Tibial nerve (tissue), 4 donors: ENCODE results near the gene PARP9. TPM values are rescaled to one million over a fixed set of nuclear protein-coding genes. Genes with fewer than 3 reads are reported as not detected.
"Not testable (repeated sequence)": the region's sequence is repeated elsewhere in the genome, so short reads cannot be mapped to it uniquely, and the experiment has no call there.

Source experiments
- DNase-seq, 2 donors: peaks; one replicate each; pipeline ENCODE4 v3.0.0-alpha.2; 2019; ENCODE audit warnings: low spot score in 2 of 2
- H3K27ac ChIP-seq, 4 donors: fragments of 200-600 bp; sonication (generic) in 3 of 4; one replicate each; pipeline ENCODE4 v1.5.1; 2017 to 2019; ENCODE audit warnings: mild to moderate bottlenecking in 1 of 4
- H3K27me3 ChIP-seq, 2 donors: fragments of 200-600 bp; sonication (generic) in 1 of 2; one replicate each; pipeline versions ENCODE4 v1.5.1 to v1.6.0; 2017 to 2019
- H3K36me3 ChIP-seq, 3 donors: fragments of 200-600 bp; sonication (generic); one replicate each; pipeline ENCODE4 v1.5.1; 2018 to 2019
- H3K4me1 ChIP-seq, 4 donors: fragments of 200-600 bp; sonication (generic) in 3 of 4; one replicate each; pipeline ENCODE4 v1.5.1; 2017 to 2019
- H3K4me3 ChIP-seq, 4 donors: fragments of 200-600 bp; sonication (generic) in 3 of 4; one replicate each; pipeline ENCODE4 v1.5.1; 2017 to 2019; ENCODE audit warnings: mild to moderate bottlenecking in 1 of 4, moderate library complexity in 1 of 4
- H3K9me3 ChIP-seq, 4 donors: fragments of 200-600 bp; sonication (generic) in 3 of 4; one replicate each; pipeline ENCODE4 v1.5.1; 2017 to 2019
- EP300 ChIP-seq, 2 donors: sonication (generic); formaldehyde crosslinking; IDR thresholded peaks; one replicate each; pipeline ENCODE4 v1.6.1; 2017; ENCODE audit warnings: antibody characterized with exemption in 2 of 2, mild to moderate bottlenecking in 1 of 2
- POLR2A ChIP-seq, 2 donors: fragments of 450-650 bp; IDR thresholded peaks; one replicate each; pipeline ENCODE4 v1.6.1; 2017; ENCODE audit warnings: antibody characterized with exemption in 2 of 2, mild to moderate bottlenecking in 2 of 2, moderate library complexity in 2 of 2
- WGBS, 2 donors: methylation state at CpG; one replicate each; pipeline ENCODE4 v1.1.5; 2018; 5-methylcytosine and 5-hydroxymethylcytosine counted together
- total RNA-seq, 4 donors: library from RNA; depleted of rRNA; stranded (reverse); fragments of >200 nt; gene quantifications; one replicate each; pipeline ENCODE4 v1.1.0, GENCODE V29; 2016
- TF ChIP-seq, protein P1 (sequence below), 5 experiments: fragments of 200-600 bp in 3 of 5; fragments of 450-650 bp in 2 of 5; sonication (generic) in 3 of 5; IDR thresholded peaks; one replicate each; pipeline ENCODE4 v1.5.1; 2016 to 2019; ENCODE audit warnings: antibody characterized with exemption in 5 of 5, mild to moderate bottlenecking in 3 of 5, moderate library complexity in 2 of 5

PARP9 gene
- total RNA-seq, 4 donors from 2014 or later = 16.1 to 32.6 (median 22.4) TPM

DNA sequence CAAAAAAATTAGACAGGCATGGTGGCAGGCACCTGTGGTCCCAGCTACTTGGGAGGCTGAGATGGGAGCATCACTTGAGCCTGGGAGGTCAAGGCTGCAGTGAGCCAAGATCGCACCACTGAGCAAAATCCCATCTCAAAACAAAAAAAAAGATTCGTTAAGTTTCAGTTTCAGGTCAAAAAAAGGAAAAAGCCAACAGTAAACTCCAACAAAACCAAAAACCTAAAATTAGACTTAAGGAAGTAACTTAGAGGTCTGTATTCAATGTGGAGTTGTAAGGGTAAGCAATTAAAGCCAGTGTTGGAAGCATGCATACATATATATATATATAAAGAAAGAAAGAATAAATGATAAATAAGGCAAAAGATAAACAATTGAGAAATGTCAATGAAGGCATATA is 61.2 kb downstream of the PARP9 start:
- DNase-seq = no peak
- TF ChIP-seq POLR2A (IDR thresholded peaks at IDR 0.05) = no peak
- TF ChIP-seq EP300 (IDR thresholded peaks at IDR 0.05) = no peak
- TF ChIP-seq, protein P1, sequence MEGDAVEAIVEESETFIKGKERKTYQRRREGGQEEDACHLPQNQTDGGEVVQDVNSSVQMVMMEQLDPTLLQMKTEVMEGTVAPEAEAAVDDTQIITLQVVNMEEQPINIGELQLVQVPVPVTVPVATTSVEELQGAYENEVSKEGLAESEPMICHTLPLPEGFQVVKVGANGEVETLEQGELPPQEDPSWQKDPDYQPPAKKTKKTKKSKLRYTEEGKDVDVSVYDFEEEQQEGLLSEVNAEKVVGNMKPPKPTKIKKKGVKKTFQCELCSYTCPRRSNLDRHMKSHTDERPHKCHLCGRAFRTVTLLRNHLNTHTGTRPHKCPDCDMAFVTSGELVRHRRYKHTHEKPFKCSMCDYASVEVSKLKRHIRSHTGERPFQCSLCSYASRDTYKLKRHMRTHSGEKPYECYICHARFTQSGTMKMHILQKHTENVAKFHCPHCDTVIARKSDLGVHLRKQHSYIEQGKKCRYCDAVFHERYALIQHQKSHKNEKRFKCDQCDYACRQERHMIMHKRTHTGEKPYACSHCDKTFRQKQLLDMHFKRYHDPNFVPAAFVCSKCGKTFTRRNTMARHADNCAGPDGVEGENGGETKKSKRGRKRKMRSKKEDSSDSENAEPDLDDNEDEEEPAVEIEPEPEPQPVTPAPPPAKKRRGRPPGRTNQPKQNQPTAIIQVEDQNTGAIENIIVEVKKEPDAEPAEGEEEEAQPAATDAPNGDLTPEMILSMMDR (IDR thresholded peaks at IDR 0.05) = no peak
- Histone ChIP-seq H3K27me3 (no peaks in the 10 kb centered on the region), H3K9me3 (no peaks in the 10 kb centered on the region), H3K4me3 (no peak overlapping the region), H3K27ac (no peak overlapping the region), H3K4me1 (peaks cover 0 to 44% (median 5%) of the 10 kb centered on the region in 4 donors), H3K36me3 (no peaks in the 10 kb centered on the region)
- WGBS, 2 donors = 77 to 85% methylated on average over 2 of the region's 2 CpGs

DNA sequence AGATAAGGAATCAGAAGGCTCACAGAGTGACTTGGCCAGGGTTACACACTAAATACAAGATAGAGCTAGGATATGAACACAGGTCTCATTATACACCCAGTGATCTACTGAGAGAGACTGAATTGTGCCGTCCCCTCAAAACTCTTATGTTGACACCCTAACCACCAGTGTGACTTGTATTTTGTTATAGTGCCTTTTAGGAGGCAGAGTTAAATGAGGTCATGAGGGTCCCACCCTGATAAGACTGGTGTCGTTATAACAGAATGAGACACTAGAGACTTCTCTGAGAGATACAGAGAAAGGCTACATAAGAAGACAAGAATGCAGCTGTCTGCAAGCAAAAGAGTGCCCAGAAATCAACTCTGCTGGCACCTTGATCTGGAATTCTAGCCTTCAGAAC is 62.0 kb downstream of the PARP9 start:
- Histone ChIP-seq H3K4me1 (peaks cover 0 to 52% (median 5%) of the 10 kb centered on the region in 4 donors), H3K4me3 (no peak overlapping the region), H3K27me3 (no peaks in the 10 kb centered on the region), H3K9me3 (no peaks in the 10 kb centered on the region), H3K27ac (no peak overlapping the region), H3K36me3 (no peaks in the 10 kb centered on the region)
- TF ChIP-seq EP300 (IDR thresholded peaks at IDR 0.05) (no peak), POLR2A (IDR thresholded peaks at IDR 0.05) (no peak)
- TF ChIP-seq, protein P1 (IDR thresholded peaks at IDR 0.05) = no peak
- no peak for DNase-seq
- WGBS, 2 donors = 42 to 52% methylated on average over 2 of the region's 2 CpGs

GRCh38 chr3:122500964-122501363 is 63.1 kb downstream of the PARP9 start:
- H3K36me3 ChIP-seq, H3K27ac ChIP-seq, H3K9me3 ChIP-seq, H3K27me3 ChIP-seq, H3K4me3 ChIP-seq, DNase-seq: not testable (repeated sequence)
- H3K4me1 ChIP-seq = peaks cover 0 to 49% (median 5%) of the 10 kb centered on the region in 4 donors
- 88 to 93% methylated on average over 6 of the region's 6 CpGs for WGBS, 2 donors

GRCh38 chr3:122498152-122498551 is 65.9 kb downstream of the PARP9 start:
- Histone ChIP-seq H3K4me1 (peaks cover 0 to 30% (median 5%) of the 10 kb centered on the region in 4 donors), H3K4me3 (no peak overlapping the region), H3K36me3 (peaks cover 0 to 23% (median 0%) of the 10 kb centered on the region in 3 donors), H3K27ac (no peak overlapping the region), H3K9me3 (no peaks in the 10 kb centered on the region), H3K27me3 (no peaks in the 10 kb centered on the region)
- 58 to 63% methylated on average over 1 of the region's 1 CpG for WGBS, 2 donors
- DNase-seq = no peak
- no peak for TF ChIP-seq EP300 (IDR thresholded peaks at IDR 0.05)
- no peak for TF ChIP-seq POLR2A (IDR thresholded peaks at IDR 0.05)
- TF ChIP-seq, protein P1 (IDR thresholded peaks at IDR 0.05) = no peak

- Histone ChIP-seq H3K27ac (no peak overlapping the region), H3K27me3 (no peaks in the 10 kb centered on the region), H3K9me3 (no peaks in the 10 kb centered on the region), H3K36me3 (peaks cover 0 to 26% (median 0%) of the 10 kb centered on the region in 3 donors), H3K4me3 (no peak overlapping the region), H3K4me1 (peaks cover 0 to 25% (median 4%) of the 10 kb centered on the region in 4 donors)
- no peak for TF ChIP-seq EP300 (IDR thresholded peaks at IDR 0.05)
- TF ChIP-seq POLR2A (IDR thresholded peaks at IDR 0.05) = no peak
- TF ChIP-seq, protein P1 (IDR thresholded peaks at IDR 0.05) = no peak
- WGBS, 2 donors = 9 to 25% methylated on average over 1 of the region's 1 CpG
- DNase-seq = no peak
These were observed 66.7 kb downstream of the PARP9 start for GRCh38 chr3:122497425-122497824.

GRCh38 chr3:122496508-122496907 is 67.6 kb downstream of the PARP9 start:
- no peak overlapping the region for H3K4me3 ChIP-seq
- DNase-seq = no peak
- no peak overlapping the region for H3K27ac ChIP-seq
- H3K9me3 ChIP-seq = no peaks in the 10 kb centered on the region
- H3K27me3 ChIP-seq = no peaks in the 10 kb centered on the region
- 77 to 82% methylated on average over 2 of the region's 2 CpGs for WGBS, 2 donors
- TF ChIP-seq POLR2A (IDR thresholded peaks at IDR 0.05) (no peak), EP300 (IDR thresholded peaks at IDR 0.05) (no peak)
- TF ChIP-seq, protein P1 (IDR thresholded peaks at IDR 0.05) = no peak
- H3K4me1 ChIP-seq = peaks cover 0 to 16% (median 0%) of the 10 kb centered on the region in 4 donors
- peaks cover 0 to 26% (median 0%) of the 10 kb centered on the region in 3 donors for H3K36me3 ChIP-seq
